Neural cell (in vitro differentiated cells): Measurements from ENCODE around the gene PCYT2. TPM values are rescaled to one million over a fixed set of nuclear protein-coding genes. Genes with fewer than 3 reads are reported as not detected.

Experiments
- H2AFZ ChIP-seq: fragments of 200-600, 300-800 bp; sonication (generic), shearing (Covaris generic); 2 replicates; pipeline ENCODE4 v1.6.0; 2014; ENCODE audit warnings: low read depth, mild to moderate bottlenecking, antibody characterized with exemption, low read length, moderate library complexity
- H3F3A ChIP-seq: fragments of 200-600 bp; shearing (Covaris generic); 2 replicates; pipeline ENCODE4 v1.6.1; 2016; ENCODE audit warnings: mild to moderate bottlenecking, moderate library complexity, mixed read lengths, antibody characterized with exemption, low read length; ENCODE audit not compliant: insufficient read depth, poor library complexity, severe bottlenecking
- H3K27ac ChIP-seq: fragments of 200-600, 300-800 bp; sonication (generic), shearing (Covaris generic); 2 replicates; pipeline ENCODE4 v1.5.1; 2014; ENCODE audit warnings: mild to moderate bottlenecking, low read length, moderate library complexity
- H3K27me3 ChIP-seq: fragments of 300-800, 200-600 bp; sonication (generic), shearing (Covaris generic); 2 replicates; pipeline ENCODE4 v1.6.0; 2014; ENCODE audit warnings: mild to moderate bottlenecking, low read depth, low read length, moderate library complexity; ENCODE audit not compliant: insufficient read depth
- H3K36me3 ChIP-seq: fragments of 300-800, 200-600 bp; sonication (generic), shearing (Covaris generic); 2 replicates; pipeline ENCODE4 v1.5.1; 2014; ENCODE audit warnings: mild to moderate bottlenecking, antibody characterized with exemption, low read length, moderate library complexity; ENCODE audit not compliant: insufficient read depth
- H3K4me2 ChIP-seq: fragments of 300-800, 200-600 bp; sonication (generic), shearing (Covaris generic); 2 replicates; pipeline ENCODE4 v1.6.0; 2014; ENCODE audit warnings: mild to moderate bottlenecking, low read length
- H3K4me3 ChIP-seq: fragments of 300-800, 200-600 bp; sonication (generic), shearing (Covaris generic); 2 replicates; pipeline ENCODE4 v1.5.1; 2014; ENCODE audit warnings: mild to moderate bottlenecking, low read length, moderate library complexity
- H3K79me2 ChIP-seq: fragments of 200-600 bp; shearing (Covaris generic); replicated peaks from 2 replicates; pipeline ENCODE4 v1.6.0; 2014; ENCODE audit warnings: mild to moderate bottlenecking, low read length, moderate library complexity; ENCODE audit not compliant: insufficient read depth
- H3K9ac ChIP-seq: fragments of 300-800, 200-600 bp; sonication (generic), shearing (Covaris generic); 2 replicates; pipeline ENCODE4 v1.6.1; 2016; ENCODE audit warnings: mild to moderate bottlenecking, low read length, mixed read lengths
- H3K9me2 ChIP-seq: fragments of 200-600 bp; shearing (Covaris generic); 2 replicates; pipeline ENCODE4 v1.6.1; 2016; ENCODE audit warnings: mild to moderate bottlenecking, low read length, mixed read lengths; ENCODE audit not compliant: insufficient read depth
- H3K9me3 ChIP-seq: fragments of 200-600, 300-800 bp; sonication (generic), shearing (Covaris generic); 2 replicates; pipeline ENCODE4 v1.6.1; 2016; ENCODE audit warnings: mild to moderate bottlenecking, mixed run types, low read length, moderate library complexity, mixed read lengths
- H4K20me1 ChIP-seq: fragments of 200-600 bp; shearing (Covaris generic); 2 replicates; pipeline ENCODE4 v1.6.1; 2016; ENCODE audit warnings: mild to moderate bottlenecking, mixed run types; ENCODE audit not compliant: insufficient read depth
- EP300 ChIP-seq: fragments of 450-650 bp; conservative IDR thresholded peaks from 2 replicates; pipeline ENCODE4 v1.6.1; 2014; ENCODE audit warnings: antibody characterized with exemption, mild to moderate bottlenecking, moderate library complexity; ENCODE audit not compliant: poor library complexity, severe bottlenecking
- EZH2 ChIP-seq: fragments of 200-600, 300-800 bp; shearing (Covaris generic), sonication (generic); IDR thresholded peaks from 2 replicates; pipeline ENCODE4 v1.6.1; 2014; ENCODE audit warnings: antibody characterized with exemption, low read length, borderline replicate concordance, mild to moderate bottlenecking; ENCODE audit not compliant: insufficient read depth, poor library complexity, severe bottlenecking
- MXI1 ChIP-seq: fragments of 450-650 bp; conservative IDR thresholded peaks from 2 replicates; pipeline ENCODE4 v1.6.1; 2014; ENCODE audit warnings: antibody characterized with exemption, mild to moderate bottlenecking; ENCODE audit not compliant: poor library complexity, severe bottlenecking
- POLR2AphosphoS5 ChIP-seq: IDR thresholded peaks from 2 replicates; pipeline ENCODE4 v1.6.1; 2012
- RAD21 ChIP-seq: fragments of 450-650 bp; conservative IDR thresholded peaks from 2 replicates; pipeline ENCODE4 v1.6.1; 2014; ENCODE audit warnings: antibody characterized with exemption, mild to moderate bottlenecking, moderate library complexity
- SMC3 ChIP-seq: fragments of 450-650 bp; conservative IDR thresholded peaks from 2 replicates; pipeline ENCODE4 v1.6.1; 2014; ENCODE audit warnings: antibody characterized with exemption, mild to moderate bottlenecking, moderate library complexity; ENCODE audit not compliant: poor library complexity
- TAF1 ChIP-seq: IDR thresholded peaks from 2 replicates; pipeline ENCODE4 v1.6.1; 2012; ENCODE audit warnings: low read depth
- polyA plus RNA-seq: library from polyadenylated mRNA; depleted of rRNA; stranded (reverse); fragments of >200 nt; gene quantifications from 2 replicates; pipeline ENCODE4 v1.2.3, GENCODE V29; 2014
- TF ChIP-seq, protein P1 (sequence below): fragments of 450-650 bp; IDR thresholded peaks from 2 replicates; pipeline ENCODE4 v1.5.1; 2014; ENCODE audit warnings: antibody characterized with exemption, mild to moderate bottlenecking, moderate library complexity; ENCODE audit not compliant: poor library complexity, severe bottlenecking
- TF ChIP-seq, protein P2 (sequence below): IDR thresholded peaks from 2 replicates; pipeline ENCODE4 v1.6.1; 2012; ENCODE audit warnings: borderline replicate concordance

The PCYT2 gene
- polyA plus RNA-seq, 1 donor from 2014 or later = 35.3 TPM

DNA sequence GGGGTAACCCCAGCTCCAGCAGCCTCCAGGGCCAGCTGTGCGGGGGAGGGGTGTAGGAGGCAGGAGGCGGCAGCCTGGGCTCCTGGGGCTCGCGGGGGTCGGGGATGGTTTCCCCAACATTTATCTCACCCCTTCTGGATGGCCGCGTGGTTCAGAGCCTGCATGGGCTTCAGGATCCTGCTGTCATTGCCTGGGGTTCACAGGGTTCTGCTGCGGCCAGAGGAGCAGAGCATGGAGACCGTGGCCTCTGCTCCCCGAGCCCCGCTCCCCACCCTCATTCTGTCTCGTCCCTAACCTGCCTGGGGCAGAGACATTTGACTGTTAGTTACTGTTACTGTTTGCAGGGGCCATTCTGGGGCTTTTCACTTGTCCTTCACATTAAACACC, 31.0 kb upstream of the PCYT2 start:
- Histone ChIP-seq H3K9me2 (no peaks in the 10 kb centered on the region), H3K9ac (peak overlapping the region; percentile 66), H4K20me1 (no peaks in the 10 kb centered on the region), H2AFZ (no peak overlapping the region), H3F3A (no peaks in the 10 kb centered on the region), H3K27me3 (no peaks in the 10 kb centered on the region), H3K79me2 (no peaks in the 10 kb centered on the region), H3K4me2 (peak overlapping the region; percentile 39), H3K27ac (peak overlapping the region; percentile 73), H3K4me3 (peak overlapping the region; percentile 55), H3K9me3 (no peaks in the 10 kb centered on the region), H3K36me3 (no peaks in the 10 kb centered on the region)
- TF ChIP-seq POLR2AphosphoS5 (no peak), SMC3 (no peak), MXI1 (no peak), RAD21 (no peak), EZH2 (no peak), EP300 (no peak), TAF1 (no peak)
- TF ChIP-seq, protein P1, sequence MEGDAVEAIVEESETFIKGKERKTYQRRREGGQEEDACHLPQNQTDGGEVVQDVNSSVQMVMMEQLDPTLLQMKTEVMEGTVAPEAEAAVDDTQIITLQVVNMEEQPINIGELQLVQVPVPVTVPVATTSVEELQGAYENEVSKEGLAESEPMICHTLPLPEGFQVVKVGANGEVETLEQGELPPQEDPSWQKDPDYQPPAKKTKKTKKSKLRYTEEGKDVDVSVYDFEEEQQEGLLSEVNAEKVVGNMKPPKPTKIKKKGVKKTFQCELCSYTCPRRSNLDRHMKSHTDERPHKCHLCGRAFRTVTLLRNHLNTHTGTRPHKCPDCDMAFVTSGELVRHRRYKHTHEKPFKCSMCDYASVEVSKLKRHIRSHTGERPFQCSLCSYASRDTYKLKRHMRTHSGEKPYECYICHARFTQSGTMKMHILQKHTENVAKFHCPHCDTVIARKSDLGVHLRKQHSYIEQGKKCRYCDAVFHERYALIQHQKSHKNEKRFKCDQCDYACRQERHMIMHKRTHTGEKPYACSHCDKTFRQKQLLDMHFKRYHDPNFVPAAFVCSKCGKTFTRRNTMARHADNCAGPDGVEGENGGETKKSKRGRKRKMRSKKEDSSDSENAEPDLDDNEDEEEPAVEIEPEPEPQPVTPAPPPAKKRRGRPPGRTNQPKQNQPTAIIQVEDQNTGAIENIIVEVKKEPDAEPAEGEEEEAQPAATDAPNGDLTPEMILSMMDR = no peak
- TF ChIP-seq, protein P2, sequence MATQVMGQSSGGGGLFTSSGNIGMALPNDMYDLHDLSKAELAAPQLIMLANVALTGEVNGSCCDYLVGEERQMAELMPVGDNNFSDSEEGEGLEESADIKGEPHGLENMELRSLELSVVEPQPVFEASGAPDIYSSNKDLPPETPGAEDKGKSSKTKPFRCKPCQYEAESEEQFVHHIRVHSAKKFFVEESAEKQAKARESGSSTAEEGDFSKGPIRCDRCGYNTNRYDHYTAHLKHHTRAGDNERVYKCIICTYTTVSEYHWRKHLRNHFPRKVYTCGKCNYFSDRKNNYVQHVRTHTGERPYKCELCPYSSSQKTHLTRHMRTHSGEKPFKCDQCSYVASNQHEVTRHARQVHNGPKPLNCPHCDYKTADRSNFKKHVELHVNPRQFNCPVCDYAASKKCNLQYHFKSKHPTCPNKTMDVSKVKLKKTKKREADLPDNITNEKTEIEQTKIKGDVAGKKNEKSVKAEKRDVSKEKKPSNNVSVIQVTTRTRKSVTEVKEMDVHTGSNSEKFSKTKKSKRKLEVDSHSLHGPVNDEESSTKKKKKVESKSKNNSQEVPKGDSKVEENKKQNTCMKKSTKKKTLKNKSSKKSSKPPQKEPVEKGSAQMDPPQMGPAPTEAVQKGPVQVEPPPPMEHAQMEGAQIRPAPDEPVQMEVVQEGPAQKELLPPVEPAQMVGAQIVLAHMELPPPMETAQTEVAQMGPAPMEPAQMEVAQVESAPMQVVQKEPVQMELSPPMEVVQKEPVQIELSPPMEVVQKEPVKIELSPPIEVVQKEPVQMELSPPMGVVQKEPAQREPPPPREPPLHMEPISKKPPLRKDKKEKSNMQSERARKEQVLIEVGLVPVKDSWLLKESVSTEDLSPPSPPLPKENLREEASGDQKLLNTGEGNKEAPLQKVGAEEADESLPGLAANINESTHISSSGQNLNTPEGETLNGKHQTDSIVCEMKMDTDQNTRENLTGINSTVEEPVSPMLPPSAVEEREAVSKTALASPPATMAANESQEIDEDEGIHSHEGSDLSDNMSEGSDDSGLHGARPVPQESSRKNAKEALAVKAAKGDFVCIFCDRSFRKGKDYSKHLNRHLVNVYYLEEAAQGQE = no peak

DNA sequence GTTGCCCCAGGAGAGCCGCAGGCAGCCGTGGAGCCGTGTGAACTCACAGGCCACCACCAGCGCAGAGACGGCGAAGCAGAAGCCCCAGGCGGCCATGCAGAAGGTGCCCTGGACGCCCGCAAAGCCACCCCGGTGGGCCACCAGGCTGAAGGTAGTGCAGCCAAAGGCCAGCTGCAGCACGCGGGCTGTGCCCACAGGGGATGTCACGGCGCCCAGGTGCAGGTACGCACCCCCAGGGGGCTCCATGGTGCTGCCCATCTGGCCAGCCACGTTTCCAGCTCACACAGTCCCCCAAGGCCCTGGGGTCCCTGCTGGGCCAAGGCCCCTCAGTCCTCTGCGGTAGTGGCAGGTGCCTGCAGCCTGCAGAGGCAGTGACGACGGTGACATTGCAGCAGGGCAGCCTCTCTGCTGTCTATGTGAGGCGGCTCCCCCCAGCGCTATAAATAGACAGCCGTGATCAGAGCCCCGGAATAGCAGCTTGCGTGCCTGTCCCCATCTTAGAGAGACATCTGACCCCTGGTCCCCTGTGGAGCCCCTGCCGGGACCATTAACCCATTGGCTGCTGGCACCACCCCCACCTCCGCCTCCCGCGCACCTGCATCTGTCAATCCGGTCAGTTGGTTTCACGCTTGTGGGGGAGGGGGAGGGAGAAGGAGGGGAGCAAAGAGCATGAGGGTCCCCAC, 30.4 kb upstream of the PCYT2 start:
- Histone ChIP-seq H3K27me3 (no peaks in the 10 kb centered on the region), H2AFZ (peak overlapping the region; percentile 4), H3K4me2 (peak overlapping the region; percentile 39), H3K9me3 (no peaks in the 10 kb centered on the region), H3K9me2 (no peaks in the 10 kb centered on the region), H3K4me3 (peak overlapping the region; percentile 55), H3F3A (no peaks in the 10 kb centered on the region), H3K27ac (peak overlapping the region; percentile 73), H4K20me1 (no peaks in the 10 kb centered on the region), H3K79me2 (no peaks in the 10 kb centered on the region), H3K9ac (peak overlapping the region; percentile 66), H3K36me3 (no peaks in the 10 kb centered on the region)
- TF ChIP-seq POLR2AphosphoS5 = peak; percentile 47
- TF ChIP-seq EP300 = peak; percentile 68
- TF ChIP-seq SMC3 = no peak
- TF ChIP-seq TAF1 = no peak
- TF ChIP-seq, protein P2 = peak; percentile 67
- TF ChIP-seq MXI1 = no peak
- TF ChIP-seq EZH2 = no peak
- TF ChIP-seq RAD21 = peak; percentile 34
- TF ChIP-seq, protein P1 = peak; percentile 19
